ENCODE results near the gene DEAF1. TPM values are rescaled to one million over a fixed set of nuclear protein-coding genes. Genes with fewer than 3 reads are reported as not detected.
"Not testable (repeated sequence)": the region's sequence is repeated elsewhere in the genome, so short reads cannot be mapped to it uniquely, and the experiment has no call there.

Gene DEAF1
- total and polyA plus RNA-seq, 2 experiments from 2014 or later: 35.0 to 38.5 TPM

- H3K27ac ChIP-seq: no peak overlapping the region
- H2AFZ ChIP-seq: no peak overlapping the region
- H3K9me3 ChIP-seq (ENCODE audit: low read depth): no peaks in the 10 kb centered on the region
- 93 to 99% methylated on average over 7 of the region's 7 CpGs for WGBS, 2 experiments (ENCODE audit: low coverage in 1 of 2, low lambda C conversion rate in 2 of 2, missing lambda C conversion rate in 2 of 2)
- no peak for TF ChIP-seq EZH2 (IDR thresholded peaks at IDR 0.05; ENCODE audit: insufficient read depth, poor library complexity, severe bottlenecking)
- H3F3A ChIP-seq (ENCODE audit: insufficient read depth): no peaks in the 10 kb centered on the region; the same call in 1 of the 2 replicates
- H3K36me3 ChIP-seq (ENCODE audit: low read depth): no peaks in the 10 kb centered on the region
- H4K20me1 ChIP-seq (ENCODE audit: insufficient read depth): no peaks in the 10 kb centered on the region
- H3K27me3 ChIP-seq (replicated peaks; ENCODE audit: insufficient read depth): no peaks in the 10 kb centered on the region
- no peak overlapping the region for H3K9ac ChIP-seq
- DNase-seq: no peak
- no peak overlapping the region for H3K4me2 ChIP-seq (ENCODE audit: unreplicated experiment)
- H3K4me1 ChIP-seq (ENCODE audit: insufficient read depth): no peaks in the 10 kb centered on the region
- in situ Hi-C loops (cut with MboI): no loop called here
- no peaks in the 10 kb centered on the region for H3K79me2 ChIP-seq (ENCODE audit: insufficient read depth)
- no peaks in the 10 kb centered on the region for H3K9me2 ChIP-seq (ENCODE audit: insufficient read depth)
- no peak overlapping the region for H3K4me3 ChIP-seq
These were observed 38.2 kb downstream of the DEAF1 start for GRCh38 chr11:656866-657265.

GRCh38 chr11:656426-656825 is 38.6 kb downstream of the DEAF1 start:
- Histone ChIP-seq H4K20me1 (ENCODE audit: insufficient read depth) (no peaks in the 10 kb centered on the region), H3K4me1 (ENCODE audit: insufficient read depth) (no peaks in the 10 kb centered on the region), H3K36me3 (ENCODE audit: low read depth) (no peaks in the 10 kb centered on the region), H3K4me3 (no peak overlapping the region), H3K27me3 (replicated peaks; ENCODE audit: insufficient read depth) (no peaks in the 10 kb centered on the region), H3K9ac (no peak overlapping the region), H3K4me2 (ENCODE audit: unreplicated experiment) (no peak overlapping the region), H3K9me2 (ENCODE audit: insufficient read depth) (no peaks in the 10 kb centered on the region), H3K9me3 (ENCODE audit: low read depth) (no peaks in the 10 kb centered on the region), H3F3A (ENCODE audit: insufficient read depth) (no peaks in the 10 kb centered on the region; the same call in 1 of the 2 replicates), H2AFZ (no peak overlapping the region), H3K27ac (no peak overlapping the region), H3K79me2 (ENCODE audit: insufficient read depth) (no peaks in the 10 kb centered on the region)
- WGBS, 2 experiments (ENCODE audit: low coverage in 1 of 2, low lambda C conversion rate in 2 of 2, missing lambda C conversion rate in 2 of 2): 93 to 95% methylated on average over 14 of the region's 14 CpGs
- DNase-seq: no peak
- in situ Hi-C loops (cut with MboI): no loop called here
- TF ChIP-seq EZH2 (IDR thresholded peaks at IDR 0.05; ENCODE audit: insufficient read depth, poor library complexity, severe bottlenecking): no peak
- TF ChIP-seq EZH2phosphoT487 (IDR thresholded peaks at IDR 0.05; ENCODE audit: insufficient read depth, low read depth): no peak

GRCh38 chr11:655036-655726 is 39.8 kb downstream of the DEAF1 start:
- no peak overlapping the region for H3K4me3 ChIP-seq
- no peaks in the 10 kb centered on the region for H3K27me3 ChIP-seq (replicated peaks; ENCODE audit: insufficient read depth)
- TF ChIP-seq EZH2 (IDR thresholded peaks at IDR 0.05; ENCODE audit: insufficient read depth, poor library complexity, severe bottlenecking) (no peak), EZH2phosphoT487 (IDR thresholded peaks at IDR 0.05; ENCODE audit: insufficient read depth, low read depth) (no peak)
- no peak overlapping the region for H3K4me2 ChIP-seq (ENCODE audit: unreplicated experiment)
- no peak for DNase-seq
- H3K9me3 ChIP-seq (ENCODE audit: low read depth): no peaks in the 10 kb centered on the region
- no peak overlapping the region for H3K27ac ChIP-seq
- in situ Hi-C loops (cut with MboI): no loop called here
- no peaks in the 10 kb centered on the region for H4K20me1 ChIP-seq (ENCODE audit: insufficient read depth)
- no peaks in the 10 kb centered on the region for H3K9me2 ChIP-seq (ENCODE audit: insufficient read depth)
- H3F3A ChIP-seq (ENCODE audit: insufficient read depth): no peaks in the 10 kb centered on the region; the same call in 1 of the 2 replicates
- H3K9ac ChIP-seq: no peak overlapping the region
- no peaks in the 10 kb centered on the region for H3K4me1 ChIP-seq (ENCODE audit: insufficient read depth)
- no peak overlapping the region for H2AFZ ChIP-seq
- 93 to 94% methylated on average over 30 of the region's 30 CpGs for WGBS, 2 experiments (ENCODE audit: low coverage in 1 of 2, low lambda C conversion rate in 2 of 2, missing lambda C conversion rate in 2 of 2)
- no peaks in the 10 kb centered on the region for H3K36me3 ChIP-seq (ENCODE audit: low read depth)
- H3K79me2 ChIP-seq (ENCODE audit: insufficient read depth): no peaks in the 10 kb centered on the region

- DNase-seq; H4K20me1 ChIP-seq (ENCODE audit: insufficient read depth); H3K9me3 ChIP-seq (ENCODE audit: low read depth); H2AFZ ChIP-seq; in situ Hi-C loops (cut with MboI); H3K79me2 ChIP-seq (ENCODE audit: insufficient read depth); H3K36me3 ChIP-seq (ENCODE audit: low read depth); H3K9ac ChIP-seq; H3F3A ChIP-seq (ENCODE audit: insufficient read depth); H3K4me1 ChIP-seq (ENCODE audit: insufficient read depth); H3K27me3 ChIP-seq (replicated peaks; ENCODE audit: insufficient read depth); H3K4me2 ChIP-seq (ENCODE audit: unreplicated experiment); H3K4me3 ChIP-seq; H3K27ac ChIP-seq; H3K9me2 ChIP-seq (ENCODE audit: insufficient read depth): not testable (repeated sequence)
- WGBS, 2 experiments (ENCODE audit: low coverage in 1 of 2, low lambda C conversion rate in 2 of 2, missing lambda C conversion rate in 2 of 2): 95 to 96% methylated on average over 12 of the region's 12 CpGs
These were observed 40.6 kb downstream of the DEAF1 start for GRCh38 chr11:654444-654843.

- in situ Hi-C loops (cut with MboI): no loop called here
- Histone ChIP-seq H3F3A (ENCODE audit: insufficient read depth) (peaks cover 1% of the 10 kb centered on the region; the same call in 1 of the 2 replicates), H3K9ac (no peak overlapping the region), H4K20me1 (ENCODE audit: insufficient read depth) (no peaks in the 10 kb centered on the region), H2AFZ (no peak overlapping the region), H3K9me3 (ENCODE audit: low read depth) (no peaks in the 10 kb centered on the region), H3K27ac (no peak overlapping the region), H3K79me2 (ENCODE audit: insufficient read depth) (no peaks in the 10 kb centered on the region), H3K36me3 (ENCODE audit: low read depth) (peaks cover 5% of the 10 kb centered on the region; the same call in 1 of the 2 replicates), H3K4me1 (ENCODE audit: insufficient read depth) (no peaks in the 10 kb centered on the region), H3K4me3 (no peak overlapping the region), H3K9me2 (ENCODE audit: insufficient read depth) (no peaks in the 10 kb centered on the region), H3K27me3 (replicated peaks; ENCODE audit: insufficient read depth) (no peaks in the 10 kb centered on the region), H3K4me2 (ENCODE audit: unreplicated experiment) (no peak overlapping the region)
- TF ChIP-seq EZH2 (IDR thresholded peaks at IDR 0.05; ENCODE audit: insufficient read depth, poor library complexity, severe bottlenecking) (no peak), EZH2phosphoT487 (IDR thresholded peaks at IDR 0.05; ENCODE audit: insufficient read depth, low read depth) (no peak)
- WGBS, 2 experiments (ENCODE audit: low coverage in 1 of 2, low lambda C conversion rate in 2 of 2, missing lambda C conversion rate in 2 of 2): 94 to 100% methylated on average over 7 to 15 of the region's 15 CpGs
- no peak for DNase-seq
These were observed 41.2 kb downstream of the DEAF1 start for GRCh38 chr11:653837-654236.

- H3K27me3 ChIP-seq (replicated peaks; ENCODE audit: insufficient read depth); H3K36me3 ChIP-seq (ENCODE audit: low read depth); in situ Hi-C loops (cut with MboI); DNase-seq; H3K4me3 ChIP-seq; H3K4me2 ChIP-seq (ENCODE audit: unreplicated experiment); H3K79me2 ChIP-seq (ENCODE audit: insufficient read depth); H3K9me3 ChIP-seq (ENCODE audit: low read depth); H3K4me1 ChIP-seq (ENCODE audit: insufficient read depth); H3K27ac ChIP-seq; H4K20me1 ChIP-seq (ENCODE audit: insufficient read depth); H2AFZ ChIP-seq; H3F3A ChIP-seq (ENCODE audit: insufficient read depth); H3K9ac ChIP-seq; H3K9me2 ChIP-seq (ENCODE audit: insufficient read depth): not testable (repeated sequence)
- 91 to 92% methylated on average over 7 to 14 of the region's 14 CpGs for WGBS, 2 experiments (ENCODE audit: low coverage in 1 of 2, low lambda C conversion rate in 2 of 2, missing lambda C conversion rate in 2 of 2)
These were observed 41.9 kb downstream of the DEAF1 start for GRCh38 chr11:653136-653535.

Measured in GM23248 (cell line).